Measurements from ENCODE around the gene MCOLN3. TPM values are rescaled to one million over a fixed set of nuclear protein-coding genes. Genes with fewer than 3 reads are reported as not detected.

The MCOLN3 gene
- total and polyA plus RNA-seq, 2 experiments from 2014 or later = 3.5 to 4.4 TPM

- ATAC-seq = no peak
- H2AFZ ChIP-seq = no peak overlapping the region; the same call in 1 of the 2 replicates
Measured at GRCh38 chr1:85087659-85088407, 39.5 kb upstream of the MCOLN3 start.

More at GRCh38 chr1:85087659-85088407, 39.5 kb upstream of the MCOLN3 start:
- TF ChIP-seq CREB1 (CRISPR knock-in tag; IDR thresholded peaks at IDR 0.05; ENCODE audit: low read depth) = no peak
- TF ChIP-seq ETS1 (IDR thresholded peaks at IDR 0.05) = no peak
- TF ChIP-seq NANOG (IDR thresholded peaks at IDR 0.05; ENCODE audit: borderline replicate concordance) = no peak
- no peak for TF ChIP-seq ZNF114 (CRISPR knock-in tag; IDR thresholded peaks at IDR 0.05)
- no peak for TF ChIP-seq EZH2phosphoT487 (IDR thresholded peaks at IDR 0.05; ENCODE audit: unreplicated experiment)
- TF ChIP-seq EZH2 (IDR thresholded peaks at IDR 0.05; ENCODE audit: low read depth, unreplicated experiment) = no peak
- no peak for TF ChIP-seq STAT1 (IDR thresholded peaks at IDR 0.05; ENCODE audit: unreplicated experiment)
- TF ChIP-seq REST (IDR thresholded peaks at IDR 0.05; ENCODE audit: unreplicated experiment) = no peak
- no peak for TF ChIP-seq ZNF331 (CRISPR knock-in tag; IDR thresholded peaks at IDR 0.05; ENCODE audit: low read depth)
- TF ChIP-seq POLR2AphosphoS5 (IDR thresholded peaks at IDR 0.05; ENCODE audit: low read depth) = no peak
- no peak for DNase-seq (ENCODE audit: low spot score)
- H3K4me1 Mint-ChIP-seq = peaks cover 4% of the 10 kb centered on the region; the same call in 2 of the 3 replicates
- H3K27ac Mint-ChIP-seq = no peak overlapping the region
- H3K4me3 Mint-ChIP-seq = no peak overlapping the region
- H3K9me3 Mint-ChIP-seq = no peaks in the 10 kb centered on the region
- Histone ChIP-seq H3K4me3 (no peak overlapping the region), H3K36me3 (ENCODE audit: insufficient read depth) (no peaks in the 10 kb centered on the region), H3K79me2 (replicated peaks; ENCODE audit: insufficient read depth) (no peaks in the 10 kb centered on the region), H3K4me2 (no peak overlapping the region), H3K9me2 (ENCODE audit: insufficient read depth) (no peaks in the 10 kb centered on the region), H3K4me1 (ENCODE audit: insufficient read depth) (no peaks in the 10 kb centered on the region), H4K20me1 (replicated peaks; ENCODE audit: insufficient read depth) (no peaks in the 10 kb centered on the region), H3K27me3 (ENCODE audit: insufficient read depth) (no peaks in the 10 kb centered on the region), H3K27ac (ENCODE audit: low read depth) (no peak overlapping the region), H3F3A (replicated peaks; ENCODE audit: low read depth) (no peaks in the 10 kb centered on the region)
- no peaks in the 10 kb centered on the region for H3K36me3 Mint-ChIP-seq (ENCODE audit: low read depth)
- H3K27me3 Mint-ChIP-seq (ENCODE audit: insufficient read depth, low read depth, poor library complexity) = no peaks in the 10 kb centered on the region
